K562 (cell line): ENCODE measurements around the gene SLC4A4. TPM values are rescaled to one million over a fixed set of nuclear protein-coding genes. Genes with fewer than 3 reads are reported as not detected.

ENCODE experiments used
- ATAC-seq: fragments of 200-7000 bp; cut with Tn5 transposase; 3 replicates; pipeline ENCODE4 v1.9.1; 2020; ENCODE audit warnings: moderate library complexity
- BruUV-seq: library from RNA; stranded (reverse); fragments of 400-500 nt; replicated peaks from 2 replicates; lab custom pipeline; 2021; lab: Mats Ljungman, UMichigan
- CTCF ChIA-PET: fragments of 300-600 bp; formaldehyde crosslinking; extraction: SDS; loops from one replicate; lab custom pipeline; 2021; ENCODE audit warnings: low intra/inter-chr PET ratio; lab: Yijun Ruan, JAX
- POLR2A ChIA-PET: fragments of 300-600, 350-650 bp; sonication (Branson Sonifier 250); formaldehyde crosslinking; extraction: SDS; loops from one replicate; lab custom pipeline; 2021; ENCODE audit warnings: antibody characterized with exemption, inconsistent platforms; lab: Yijun Ruan, JAX
- DNase-seq, 4 experiments: peaks; one replicate each; pipeline versions ENCODE4 v3.0.0 to v3.0.0-alpha.2; 2011 to 2018; ENCODE audit warnings: low spot score in 3 of 4, mixed read lengths in 3 of 4; ENCODE audit errors: extremely low read depth in 1 of 4
- FAIRE-seq: peaks from 2 replicates; lab custom pipeline; 2011; peaks lifted over from hg19 to GRCh38; lab: Jason Lieb, UNC
- H2AFZ ChIP-seq: 2 replicates; pipeline ENCODE4 v1.6.0; 2011; ENCODE audit warnings: low read depth, low read length, control low read depth, inconsistent platforms
- H3K27ac ChIP-seq: fragments of 200-600 bp; 3 replicates; pipeline ENCODE4 v1.8.0; 2011; ENCODE audit warnings: low read depth, mild to moderate bottlenecking, control low read depth, inconsistent platforms, low read length, moderate library complexity, mixed read lengths; ENCODE audit errors: extremely low read depth
- H3K27me3 ChIP-seq, 2 experiments: fragments of 300-600 bp in 1 of 2; 2 replicates in 1 of 2; 3 replicates in 1 of 2; pipeline versions ENCODE4 v1.6.0 to v1.8.0; 2011; ENCODE audit warnings: inconsistent platforms in 2 of 2, low read length in 2 of 2, mild to moderate bottlenecking in 1 of 2, mixed read lengths in 1 of 2, moderate library complexity in 1 of 2; ENCODE audit not compliant: control insufficient read depth in 2 of 2, insufficient read depth in 2 of 2
- H3K36me3 ChIP-seq: fragments of 300-600 bp; 3 replicates; pipeline ENCODE4 v1.8.0; 2011; ENCODE audit warnings: mild to moderate bottlenecking, low read length, inconsistent platforms; ENCODE audit not compliant: control insufficient read depth, insufficient read depth
- H3K4me1 ChIP-seq, 2 experiments: fragments of 200-600 bp in 1 of 2; replicated peaks in 1 of 2; 2 replicates in 1 of 2; 3 replicates in 1 of 2; pipeline versions ENCODE4 v1.5.1 to v1.8.0; 2011; ENCODE audit warnings: inconsistent platforms in 2 of 2, low read length in 2 of 2, mild to moderate bottlenecking in 1 of 2, mixed read lengths in 1 of 2, moderate library complexity in 1 of 2; ENCODE audit not compliant: control insufficient read depth in 2 of 2, insufficient read depth in 2 of 2
- H3K4me2 ChIP-seq: 2 replicates; pipeline ENCODE4 v1.6.1; 2011; ENCODE audit warnings: low read length, control low read depth, inconsistent platforms, mixed read lengths; ENCODE audit not compliant: insufficient read depth
- H3K4me3 ChIP-seq: fragments of 200-600 bp; sonication (generic), shearing (Covaris generic); 2 replicates; pipeline ENCODE4 v1.5.1; 2016; ENCODE audit warnings: control low read depth, inconsistent platforms
- H3K79me2 ChIP-seq: fragments of 200-600 bp; 3 replicates; pipeline ENCODE4 v1.8.0; 2011; ENCODE audit warnings: low read length, inconsistent platforms; ENCODE audit not compliant: control insufficient read depth, insufficient read depth
- H3K9ac ChIP-seq, 2 experiments: 2 replicates each; pipeline versions ENCODE4 v1.6.0 to v1.6.1; 2011; ENCODE audit warnings: low read depth in 2 of 2, low read length in 2 of 2, control low read depth in 1 of 2, inconsistent platforms in 1 of 2, mild to moderate bottlenecking in 1 of 2, mixed read lengths in 1 of 2; ENCODE audit not compliant: insufficient read depth in 1 of 2
- H3K9me1 ChIP-seq: one replicate; pipeline ENCODE4 v1.6.0; 2011; ENCODE audit warnings: inconsistent platforms, mild to moderate bottlenecking, low read length, moderate library complexity; ENCODE audit not compliant: control insufficient read depth, insufficient read depth
- H3K9me3 ChIP-seq: replicated peaks from 2 replicates; pipeline ENCODE4 v1.5.1; 2011; ENCODE audit warnings: low read depth, low read length, inconsistent platforms; ENCODE audit not compliant: control insufficient read depth, insufficient read depth
- H4K20me1 ChIP-seq: replicated peaks from 2 replicates; pipeline ENCODE4 v1.6.1; 2011; ENCODE audit warnings: low read length, inconsistent platforms, mixed read lengths; ENCODE audit not compliant: control insufficient read depth, insufficient read depth
- NFE2 ChIP-seq: IDR thresholded peaks from 2 replicates; pipeline ENCODE4 v1.6.1; 2014; ENCODE audit warnings: antibody characterized with exemption, low read depth
- ZNF280A ChIP-seq: fragments of 450-650 bp; IDR thresholded peaks from 2 replicates; pipeline ENCODE4 v1.6.1; 2018; ENCODE audit warnings: mild to moderate bottlenecking, low read depth; ENCODE audit not compliant: partially characterized antibody
- ZNF589 ChIP-seq: fragments of 200-800 bp; sonication (Bioruptor generic); IDR thresholded peaks from 2 replicates; pipeline ENCODE4 v1.6.1; 2016; ENCODE audit warnings: low read depth, missing genetic modification characterization, missing compliant biosample characterization
- WGBS: fragments of 100-300 bp; shearing (Covaris generic); methylation state at CpG from one replicate; pipeline ENCODE4 v1.1.6; 2016; ENCODE audit warnings: low coverage, mixed read lengths; ENCODE audit not compliant: insufficient coverage; ENCODE audit errors: missing lambda C conversion rate; 5-methylcytosine and 5-hydroxymethylcytosine counted together
- in situ Hi-C: fragments of 300-500 bp; cut with MboI; formaldehyde crosslinking; loops from 4 replicates; pipeline ENCODE4 v1.15.0; 2018; ENCODE audit warnings: inconsistent platforms, mixed read lengths
- intact Hi-C: fragments of 100-400 bp; cut with micrococcal nuclease; formaldehyde crosslinking; loops from 2 replicates; pipeline ENCODE4 v1.14.2; 2022
- polyA plus RNA-seq, 8 experiments: library from polyadenylated mRNA; depleted of rRNA in 4 of 8; stranded (reverse) in 5 of 8; unstranded in 3 of 8; fragments of >200 nt; fragmentation: Nextera tagmentation in 2 of 8; fragmentation: Illumina TruSeq in 1 of 8; extraction: Ambion mirVana in 2 of 8; extraction: Trizol in 1 of 8; gene quantifications; 2 replicates each; pipeline versions ENCODE4 v1.2.1 to v1.2.3, GENCODE V29; 2011 to 2014; ENCODE audit warnings: inconsistent platforms in 1 of 8, missing spikeins in 1 of 8
- total RNA-seq, 7 experiments: library from RNA; depleted of rRNA in 6 of 7; stranded (reverse); fragments of >200 nt in 6 of 7; fragmentation: Illumina TruSeq in 2 of 7; extraction: Trizol in 2 of 7; gene quantifications; 2 replicates each; pipeline versions ENCODE4 v1.2.1 to v1.2.3, GENCODE V29; 2011 to 2021; ENCODE audit warnings: low replicate concordance in 1 of 7

SLC4A4 gene
- total and polyA plus RNA-seq, 9 of the 15 experiments (the other 6 are each of a cell fraction or from before 2014, with no cell fraction given), result 0.01 to 0.18 (median 0.07) TPM; not detected in 2

GRCh38 chr4:71472946-71473345, 134.1 kb downstream of the SLC4A4 start:
- no peaks in the 10 kb centered on the region for H3K4me1 ChIP-seq
- no peak overlapping the region for H3K9ac ChIP-seq
- H3K9me1 ChIP-seq, result no peaks in the 10 kb centered on the region
- POLR2A ChIA-PET, result no interaction called here
- no peaks in the 10 kb centered on the region for H4K20me1 ChIP-seq
- no peak overlapping the region for H2AFZ ChIP-seq
- no peak overlapping the region for H3K27ac ChIP-seq
- no TSS peak for BruUV-seq
- DNase-seq (no peak), FAIRE-seq (no peak), ATAC-seq (no peak)
- TF ChIP-seq ZNF280A, result no peak
- TF ChIP-seq ZNF589 (CRISPR knock-in tag), result no peak
- in situ Hi-C loops (no loop called here), intact Hi-C loops (no loop called here)
- WGBS, result 0% methylated on average over 2 of the region's 2 CpGs
- H3K79me2 ChIP-seq, result no peaks in the 10 kb centered on the region
- H3K4me2 ChIP-seq, result no peak overlapping the region
- H3K36me3 ChIP-seq, result no peaks in the 10 kb centered on the region
- CTCF ChIA-PET, result no interaction called here
- no peak overlapping the region for H3K4me3 ChIP-seq
- H3K9me3 ChIP-seq, result no peaks in the 10 kb centered on the region
- no peaks in the 10 kb centered on the region for H3K27me3 ChIP-seq

- no peaks in the 10 kb centered on the region for H3K4me1 ChIP-seq
- no TSS peak for BruUV-seq
- H3K79me2 ChIP-seq, result no peaks in the 10 kb centered on the region
- H3K4me3 ChIP-seq, result no peak overlapping the region
- no peak for ATAC-seq
- in situ Hi-C loops (no loop called here), intact Hi-C loops (no loop called here)
- H2AFZ ChIP-seq, result no peak overlapping the region
- ChIA-PET POLR2A (no interaction called here), CTCF (no interaction called here)
- H3K4me2 ChIP-seq, result no peak overlapping the region
- no peak for FAIRE-seq
- H3K9me3 ChIP-seq, result no peaks in the 10 kb centered on the region
- WGBS, result 0% methylated on average over 4 of the region's 4 CpGs
- no peaks in the 10 kb centered on the region for H4K20me1 ChIP-seq
- no peak overlapping the region for H3K9ac ChIP-seq
- H3K27me3 ChIP-seq, result no peaks in the 10 kb centered on the region
- DNase-seq, result no peak
- H3K9me1 ChIP-seq, result no peaks in the 10 kb centered on the region
- no peak for TF ChIP-seq NFE2
- H3K27ac ChIP-seq, result no peak overlapping the region
- no peaks in the 10 kb centered on the region for H3K36me3 ChIP-seq
Observed at GRCh38 chr4:71473541-71474240, 134.9 kb downstream of the SLC4A4 start.
